ENCODE data around the gene ACKR3.

- TF ChIP-seq CTCF (conservative IDR thresholded peaks at IDR 0.05; ENCODE audit: low read depth, low read length): no peak
- TF ChIP-seq POLR2A (IDR thresholded peaks at IDR 0.05; ENCODE audit: low read depth, low read length): no peak
- TF ChIP-seq CHD1 (IDR thresholded peaks at IDR 0.05; ENCODE audit: low read depth, low read length): no peak
Measured at GRCh38 chr2:236617796-236618195, 48.2 kb downstream of the ACKR3 start.
